ENCODE data around the gene TKT. TPM values are rescaled to one million over a fixed set of nuclear protein-coding genes. Genes with fewer than 3 reads are reported as not detected.

TKT gene
- total and polyA plus RNA-seq, 2 of the 13 experiments (the other 11 are each of a cell fraction or from before 2014, with no cell fraction given): 150 to 238 TPM

- no peak for TF ChIP-seq ZNF710 (CRISPR knock-in tag; IDR thresholded peaks at IDR 0.05; ENCODE audit: borderline replicate concordance)
- TF ChIP-seq MZF1 (CRISPR knock-in tag; IDR thresholded peaks at IDR 0.05; ENCODE audit: borderline replicate concordance): no peak
- TF ChIP-seq CAMTA2 (CRISPR knock-in tag; IDR thresholded peaks at IDR 0.05; ENCODE audit: borderline replicate concordance): no peak
- TF ChIP-seq ZSCAN30 (CRISPR knock-in tag; IDR thresholded peaks at IDR 0.05): no peak
- no peak for TF ChIP-seq ZBTB10 (CRISPR knock-in tag; IDR thresholded peaks at IDR 0.05; ENCODE audit: borderline replicate concordance)
- no peak for TF ChIP-seq ZNF331 (CRISPR knock-in tag; IDR thresholded peaks at IDR 0.05)
- TF ChIP-seq ZNF556 (CRISPR knock-in tag; IDR thresholded peaks at IDR 0.05; ENCODE audit: borderline replicate concordance): no peak
- no peak for TF ChIP-seq NR2C2 (CRISPR knock-in tag; IDR thresholded peaks at IDR 0.05; ENCODE audit: borderline replicate concordance)
- TF ChIP-seq HOXA5 (CRISPR knock-in tag; IDR thresholded peaks at IDR 0.05): no peak
Observed at GRCh38 chr3:53261712-53262111, 5.9 kb upstream of the TKT start (continued).
